Measurements from ENCODE around the gene MYBPC1.

DNA sequence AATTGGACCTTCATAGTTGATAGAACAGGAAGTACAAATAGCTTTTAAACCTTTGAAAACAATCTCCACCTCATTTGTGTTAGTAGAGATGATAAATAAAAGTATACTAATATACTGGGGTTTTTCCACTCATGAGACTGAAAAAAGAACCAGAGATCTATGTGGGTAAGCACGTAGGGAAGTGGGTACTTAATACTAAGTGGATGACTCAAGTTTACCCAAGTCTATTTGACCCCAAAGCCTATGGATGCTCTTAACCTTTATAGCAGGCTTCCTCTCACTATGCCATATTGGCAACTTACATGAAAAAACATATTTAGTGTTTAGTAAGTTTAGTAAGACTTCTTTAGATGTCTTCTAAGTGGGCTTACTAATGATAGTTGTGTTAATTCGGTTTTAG is 53.4 kb downstream of the MYBPC1 start:
- TF ChIP-seq, protein P1, sequence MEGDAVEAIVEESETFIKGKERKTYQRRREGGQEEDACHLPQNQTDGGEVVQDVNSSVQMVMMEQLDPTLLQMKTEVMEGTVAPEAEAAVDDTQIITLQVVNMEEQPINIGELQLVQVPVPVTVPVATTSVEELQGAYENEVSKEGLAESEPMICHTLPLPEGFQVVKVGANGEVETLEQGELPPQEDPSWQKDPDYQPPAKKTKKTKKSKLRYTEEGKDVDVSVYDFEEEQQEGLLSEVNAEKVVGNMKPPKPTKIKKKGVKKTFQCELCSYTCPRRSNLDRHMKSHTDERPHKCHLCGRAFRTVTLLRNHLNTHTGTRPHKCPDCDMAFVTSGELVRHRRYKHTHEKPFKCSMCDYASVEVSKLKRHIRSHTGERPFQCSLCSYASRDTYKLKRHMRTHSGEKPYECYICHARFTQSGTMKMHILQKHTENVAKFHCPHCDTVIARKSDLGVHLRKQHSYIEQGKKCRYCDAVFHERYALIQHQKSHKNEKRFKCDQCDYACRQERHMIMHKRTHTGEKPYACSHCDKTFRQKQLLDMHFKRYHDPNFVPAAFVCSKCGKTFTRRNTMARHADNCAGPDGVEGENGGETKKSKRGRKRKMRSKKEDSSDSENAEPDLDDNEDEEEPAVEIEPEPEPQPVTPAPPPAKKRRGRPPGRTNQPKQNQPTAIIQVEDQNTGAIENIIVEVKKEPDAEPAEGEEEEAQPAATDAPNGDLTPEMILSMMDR (conservative IDR thresholded peaks at IDR 0.05; ENCODE audit: low read depth in 2 of 2): no peak
- no peak for TF ChIP-seq ZNF114 (CRISPR knock-in tag; IDR thresholded peaks at IDR 0.05)

Data from GM23338 (cell line).